ENCODE data around the gene ADAMTS2. TPM values are rescaled to one million over a fixed set of nuclear protein-coding genes. Genes with fewer than 3 reads are reported as not detected.
"Not testable (repeated sequence)": the region's sequence is repeated elsewhere in the genome, so short reads cannot be mapped to it uniquely, and the experiment has no call there.

The ADAMTS2 gene
- total RNA-seq, 4 donors from 2014 or later: 6.0 to 20.9 (median 13.5) TPM

DNA sequence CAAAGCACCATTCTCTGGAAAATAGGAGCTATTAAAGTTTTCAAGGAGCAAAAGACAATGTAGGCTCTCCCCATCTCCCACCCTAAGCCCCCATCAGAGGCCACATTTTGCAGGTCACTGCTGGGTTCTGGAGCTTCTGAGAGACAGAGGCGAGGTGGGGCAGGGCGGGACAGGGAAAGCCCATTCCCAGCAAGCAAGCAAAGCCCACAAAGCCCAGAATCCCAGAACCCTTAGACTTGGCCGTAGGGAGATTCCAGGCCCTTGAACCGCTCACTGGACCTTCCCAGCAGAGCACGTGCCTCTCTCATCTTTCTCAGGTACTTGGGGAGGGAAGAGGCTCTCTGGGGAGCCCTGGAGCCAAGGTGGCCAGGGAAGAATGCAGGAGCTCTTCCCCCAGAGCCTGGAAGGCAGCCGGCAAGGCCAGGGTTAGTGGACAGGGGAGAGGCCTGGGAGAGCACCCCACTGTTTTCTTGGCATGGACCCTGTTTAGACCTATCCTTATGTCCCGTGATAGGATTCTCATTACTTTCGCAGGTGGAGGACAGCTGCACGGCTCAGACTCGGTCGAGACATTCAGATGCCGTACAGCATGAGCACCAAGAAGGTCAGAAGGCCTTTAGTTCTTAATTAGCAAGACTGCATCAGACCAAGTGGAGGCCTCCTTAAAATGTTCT, 232.7 kb downstream of the ADAMTS2 start:
- TF ChIP-seq EP300 (IDR thresholded peaks at IDR 0.05; ENCODE audit: low read depth) (no peak), POLR2AphosphoS5 (IDR thresholded peaks at IDR 0.05) (no peak), POLR2A (IDR thresholded peaks at IDR 0.05) (no peak), CTCF (IDR thresholded peaks at IDR 0.05) (no peak)
- peaks cover 16 to 33% of the 10 kb centered on the region in 2 donors for H3K9me3 ChIP-seq
- DNase-seq: no peak
- no peaks in the 10 kb centered on the region for H3K4me1 ChIP-seq
- in situ Hi-C loops (cut with MboI; ENCODE audit: low pct_ligation_motif_present in 1 of 4, low pct_unique_long_range_greater_than_20kb in 1 of 4, low sequenced_read_pairs in 3 of 4): no loop called here
- H3K36me3 ChIP-seq: no peaks in the 10 kb centered on the region
- H3K27ac ChIP-seq: no peak overlapping the region
- 93% methylated on average over 12 of the region's 12 CpGs; no CpG with 5 or more reads in 1 of the 2 donors for WGBS, 2 donors (ENCODE audit: low coverage in 1 of 2)
- H3K27me3 ChIP-seq: no peaks in the 10 kb centered on the region
- H3K4me3 ChIP-seq: no peak overlapping the region
- intact Hi-C loops (cut with DNase I; ENCODE audit: low total_unique reads): no loop called here

DNA sequence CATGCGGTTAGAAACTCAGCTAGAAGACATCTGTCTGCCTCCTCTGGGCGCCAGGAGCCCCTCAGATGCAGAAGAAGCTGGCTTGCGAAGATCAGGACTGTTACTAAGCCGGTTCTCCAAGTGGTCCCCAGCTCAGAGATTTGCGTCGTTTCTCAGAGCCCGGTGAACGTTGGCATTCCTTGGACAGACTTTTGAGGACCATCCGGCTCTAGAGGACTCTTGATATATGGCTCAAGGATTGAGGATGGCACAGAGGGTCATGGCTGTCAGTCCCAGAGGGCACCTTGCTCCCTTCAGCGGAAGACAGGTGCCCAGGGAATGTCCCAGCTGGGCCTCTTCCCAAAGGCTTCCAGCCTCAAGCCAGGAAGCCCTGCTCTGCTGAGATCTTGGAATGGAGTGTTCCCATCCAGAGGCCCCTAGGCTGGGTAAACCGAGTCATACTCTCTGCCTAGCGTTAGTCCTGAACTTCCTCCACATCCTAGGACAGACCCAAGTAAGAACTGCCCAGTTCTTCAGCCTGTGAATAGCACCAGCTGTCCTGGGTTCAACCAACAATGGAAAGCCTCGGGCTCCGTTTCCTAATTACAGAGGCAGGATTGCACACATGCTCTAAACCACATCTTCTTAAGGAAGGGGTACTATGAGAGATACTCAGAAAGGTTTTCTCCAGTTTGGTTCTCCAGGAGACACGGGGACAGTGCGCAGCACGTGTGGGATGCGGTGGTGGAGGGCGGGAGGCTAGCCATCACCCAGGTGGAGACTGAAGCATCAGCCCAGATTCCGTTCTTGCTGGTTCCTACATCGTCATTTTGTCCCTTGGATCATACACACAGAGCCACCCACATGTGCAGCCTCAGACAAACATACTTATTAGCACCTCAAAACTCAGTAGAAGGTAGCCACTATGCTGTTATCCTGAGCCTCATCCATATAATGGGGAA, 233.7 kb downstream of the ADAMTS2 start:
- in situ Hi-C loops (cut with MboI; ENCODE audit: low pct_ligation_motif_present in 1 of 4, low pct_unique_long_range_greater_than_20kb in 1 of 4, low sequenced_read_pairs in 3 of 4) (no loop called here), intact Hi-C loops (cut with DNase I; ENCODE audit: low total_unique reads) (no loop called here)
- Histone ChIP-seq H3K27me3 (no peaks in the 10 kb centered on the region), H3K9me3 (peaks cover 23 to 42% of the 10 kb centered on the region in 2 donors), H3K36me3 (no peaks in the 10 kb centered on the region), H3K4me3 (no peak overlapping the region), H3K4me1 (no peaks in the 10 kb centered on the region), H3K27ac (no peak overlapping the region)
- WGBS, 2 donors (ENCODE audit: low coverage in 1 of 2): 80 to 88% methylated on average over 3 to 19 of the region's 21 CpGs
- no peak for DNase-seq
- TF ChIP-seq CTCF (IDR thresholded peaks at IDR 0.05) (no peak), POLR2A (IDR thresholded peaks at IDR 0.05) (no peak), EP300 (IDR thresholded peaks at IDR 0.05; ENCODE audit: low read depth) (no peak), POLR2AphosphoS5 (IDR thresholded peaks at IDR 0.05) (no peak)

DNA sequence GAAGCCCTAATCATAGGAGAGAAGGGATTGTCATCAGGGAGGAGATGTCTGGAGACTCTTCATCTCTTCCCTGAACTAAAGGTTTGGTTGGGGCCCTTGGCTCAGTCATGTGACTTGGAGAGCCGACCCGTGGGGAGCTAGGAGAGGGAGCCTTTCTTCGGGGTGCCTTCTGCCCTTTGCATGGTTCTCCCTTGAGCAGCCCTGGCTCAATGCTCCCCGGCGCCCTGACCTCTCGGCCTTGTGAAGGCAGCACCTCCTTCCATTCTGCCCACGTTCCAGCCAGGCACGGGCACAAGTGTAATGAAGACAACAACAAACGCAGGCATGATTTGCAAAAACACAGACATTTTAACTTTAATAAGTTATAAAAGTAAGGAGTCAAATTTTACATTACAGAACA, 234.7 kb downstream of the ADAMTS2 start:
- TF ChIP-seq EP300 (IDR thresholded peaks at IDR 0.05; ENCODE audit: low read depth): no peak
- TF ChIP-seq POLR2AphosphoS5 (IDR thresholded peaks at IDR 0.05): no peak

DNA sequence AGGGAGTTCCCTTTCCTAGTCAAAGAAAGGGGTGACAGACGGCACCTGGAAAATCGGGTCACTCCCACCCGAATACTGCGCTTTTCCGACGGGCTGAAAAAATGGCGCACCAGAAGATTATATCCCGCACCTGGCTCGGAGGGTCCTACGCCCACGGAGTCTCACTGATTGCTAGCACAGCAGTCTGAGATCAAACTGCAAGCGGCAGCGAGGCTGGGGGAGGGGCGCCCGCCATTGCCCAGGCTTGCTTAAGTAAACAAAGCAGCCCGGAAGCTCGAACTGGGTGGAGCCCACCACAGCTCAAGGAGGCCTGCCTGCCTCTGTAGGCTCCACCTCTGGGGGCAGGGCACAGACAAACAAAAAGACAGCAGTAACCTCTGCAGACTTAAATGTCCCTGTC, 244.0 kb downstream of the ADAMTS2 start:
- 90 to 93% methylated on average over 11 to 16 of the region's 17 CpGs for WGBS, 2 donors (ENCODE audit: low coverage in 1 of 2)
- H3K4me1 ChIP-seq; DNase-seq; intact Hi-C loops (cut with DNase I; ENCODE audit: low total_unique reads); H3K4me3 ChIP-seq; in situ Hi-C loops (cut with MboI; ENCODE audit: low pct_ligation_motif_present in 1 of 4, low pct_unique_long_range_greater_than_20kb in 1 of 4, low sequenced_read_pairs in 3 of 4); H3K27ac ChIP-seq; H3K27me3 ChIP-seq; H3K36me3 ChIP-seq: not testable (repeated sequence)
- peaks cover 41% of the 10 kb centered on the region in 2 donors for H3K9me3 ChIP-seq

More for the DNA sequence above, 234.7 kb downstream of the ADAMTS2 start:
- Histone ChIP-seq H3K4me1 (no peaks in the 10 kb centered on the region), H3K36me3 (no peaks in the 10 kb centered on the region), H3K27me3 (no peaks in the 10 kb centered on the region), H3K27ac (no peak overlapping the region), H3K9me3 (peaks cover 23 to 37% of the 10 kb centered on the region in 2 donors), H3K4me3 (no peak overlapping the region)
- in situ Hi-C loops (cut with MboI; ENCODE audit: low pct_ligation_motif_present in 1 of 4, low pct_unique_long_range_greater_than_20kb in 1 of 4, low sequenced_read_pairs in 3 of 4) (no loop called here), intact Hi-C loops (cut with DNase I; ENCODE audit: low total_unique reads) (no loop called here)
- DNase-seq: no peak
- 88% methylated on average over 9 of the region's 9 CpGs; no CpG with 5 or more reads in 1 of the 2 donors for WGBS, 2 donors (ENCODE audit: low coverage in 1 of 2)

DNA sequence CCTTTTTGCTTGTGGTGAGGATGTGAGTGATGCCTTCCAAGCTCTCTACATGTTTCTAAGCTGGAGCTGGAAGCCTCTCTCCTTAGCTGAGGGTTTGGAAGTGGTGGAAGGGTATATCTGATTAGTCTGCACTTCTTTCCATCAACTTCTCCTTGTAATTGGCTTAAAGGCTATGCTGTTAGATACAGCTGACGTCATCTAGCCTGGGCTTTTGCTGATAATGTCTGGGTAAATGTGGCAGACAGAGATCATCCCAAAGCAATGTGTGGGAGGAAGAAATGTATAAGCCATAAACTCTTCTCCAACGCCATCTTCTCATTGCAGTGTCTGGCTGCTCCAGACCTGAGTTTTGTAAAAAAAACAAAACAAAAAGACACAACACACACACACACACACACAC, 255.8 kb downstream of the ADAMTS2 start:
- Histone ChIP-seq H3K4me1 (no peaks in the 10 kb centered on the region), H3K36me3 (no peaks in the 10 kb centered on the region), H3K27me3 (no peaks in the 10 kb centered on the region), H3K9me3 (peaks cover 57 to 94% of the 10 kb centered on the region in 2 donors), H3K4me3 (no peak overlapping the region), H3K27ac (no peak overlapping the region)
- DNase-seq: no peak
- TF ChIP-seq POLR2AphosphoS5 (IDR thresholded peaks at IDR 0.05) (no peak), CTCF (IDR thresholded peaks at IDR 0.05) (no peak), EP300 (IDR thresholded peaks at IDR 0.05; ENCODE audit: low read depth) (no peak), POLR2A (IDR thresholded peaks at IDR 0.05) (no peak)
- WGBS, 2 donors (ENCODE audit: low coverage in 1 of 2): 67 to 75% methylated on average over 1 to 2 of the region's 2 CpGs
- in situ Hi-C loops (cut with MboI; ENCODE audit: low pct_ligation_motif_present in 1 of 4, low pct_unique_long_range_greater_than_20kb in 1 of 4, low sequenced_read_pairs in 3 of 4) (no loop called here), intact Hi-C loops (cut with DNase I; ENCODE audit: low total_unique reads) (no loop called here)

Data from transverse colon (tissue), 4 donors.